Lower leg skin (tissue), 4 donors: ENCODE data around the gene UBAP1L. TPM values are rescaled to one million over a fixed set of nuclear protein-coding genes. Genes with fewer than 3 reads are reported as not detected.

Experiments
- DNase-seq, 2 donors: peaks; one replicate each; pipeline ENCODE4 v3.0.0-alpha.2; 2019; ENCODE audit warnings: low spot score in 2 of 2
- H3K4me3 ChIP-seq: fragments of 200-600 bp; sonication (generic); 2 replicates; pipeline ENCODE4 v1.5.1; 2017; ENCODE audit warnings: mild to moderate bottlenecking, low read depth; ENCODE audit not compliant: poor library complexity, severe bottlenecking
- CTCF ChIP-seq, 3 donors: fragments of 450-650 bp; IDR thresholded peaks; one replicate each; pipeline ENCODE4 v1.5.1; 2016; ENCODE audit warnings: antibody characterized with exemption in 3 of 3, mild to moderate bottlenecking in 3 of 3, moderate library complexity in 2 of 3
- POLR2A ChIP-seq, 2 donors: fragments of 450-650 bp; IDR thresholded peaks; one replicate each; pipeline ENCODE4 v1.6.1; 2016 to 2017; ENCODE audit warnings: antibody characterized with exemption in 2 of 2, mild to moderate bottlenecking in 1 of 2, moderate library complexity in 1 of 2
- WGBS, 2 donors: methylation state at CpG; one replicate each; pipeline ENCODE4 v1.1.5; 2018; 5-methylcytosine and 5-hydroxymethylcytosine counted together
- intact Hi-C: fragments of 100-400 bp; cut with DNase I; formaldehyde crosslinking; loops from one replicate; pipeline ENCODE4 v1.15.0; 2023; ENCODE audit warnings: low total_unique reads
- total RNA-seq, 4 donors: library from RNA; depleted of rRNA; stranded (reverse); fragments of >200 nt; gene quantifications; one replicate each; pipeline ENCODE4 v1.1.0, GENCODE V29; 2016

The UBAP1L gene
- total RNA-seq, 4 donors from 2014 or later, result 1.7 to 3.3 (median 3.0) TPM

GRCh38 chr15:65042776-65043327 is 72.1 kb downstream of the UBAP1L start:
- intact Hi-C loops, result loop anchor here (10.0 kb wide), 1 partner anchor 308 kb away; no protein-coding TSS in a partner anchor
- 33 to 49% methylated on average over 4 of the region's 4 CpGs for WGBS, 2 donors
- TF ChIP-seq CTCF (IDR thresholded peaks at IDR 0.05) (no peak), POLR2A (IDR thresholded peaks at IDR 0.05) (no peak)
- DNase-seq, result peak in 1 of 2 donors; percentile 40
- no peak overlapping the region for H3K4me3 ChIP-seq

Other genes starting within 250 kb of the UBAP1L start
- gene ANKDD1A, start 203.3 kb downstream of the UBAP1L start, total RNA-seq, result 1 to 10 TPM; 1.3 to 2.8 (median 1.7) TPM
- 10 to 100 TPM; 54.3 to 93.1 (median 76.6) TPM for gene SPG21, start 125.3 kb downstream of the UBAP1L start, total RNA-seq
- 10 to 100 TPM; 12.3 to 21.9 (median 15.0) TPM for gene MTFMT, start 85.6 kb downstream of the UBAP1L start, total RNA-seq
- gene SLC51B, start 69.8 kb downstream of the UBAP1L start, total RNA-seq, result under 1 TPM in 1 of 4 donors, not detected in 3; 0.65 TPM
- gene RASL12, start 47.2 kb downstream of the UBAP1L start, total RNA-seq, result 10 to 100 TPM in 1 of 4 donors, 1 to 10 TPM in 3; 1.7 to 18.9 (median 7.7) TPM
- not detected for gene KBTBD13, start 38.5 kb downstream of the UBAP1L start, total RNA-seq
- gene PDCD7, start 18.6 kb upstream of the UBAP1L start, total RNA-seq, result 10 to 100 TPM; 21.0 to 33.5 (median 27.0) TPM
- 100 to 1,000 TPM in 2 of 4 donors, 10 to 100 TPM in 2; 74.5 to 110 (median 91.8) TPM for gene CLPX, start 70.1 kb upstream of the UBAP1L start, total RNA-seq
- gene CILP, start 96.3 kb upstream of the UBAP1L start, total RNA-seq, result 10 to 100 TPM in 2 of 4 donors, 1 to 10 TPM in 2; 3.9 to 66.8 (median 9.3) TPM
- 10 to 100 TPM; 10.3 to 14.4 (median 11.3) TPM for gene PARP16, start 171.7 kb upstream of the UBAP1L start, total RNA-seq
- gene RNU5A-1, start 180.9 kb upstream of the UBAP1L start, total RNA-seq, result not detected
- not detected for gene RNU5B-1, start 189.5 kb upstream of the UBAP1L start, total RNA-seq